Astrocyte of the spinal cord (primary cell): ENCODE results near the gene ADAM12.
"Not testable (repeated sequence)": the region's sequence is repeated elsewhere in the genome, so short reads cannot be mapped to it uniquely, and the experiment has no call there.

Experiments
- DNase-seq: peaks from one replicate; pipeline ENCODE4 v3.0.0; 2011; ENCODE audit warnings: low read depth, low spot score
- H3K4me3 ChIP-seq: 2 replicates; pipeline ENCODE4 v1.5.1; 2011; ENCODE audit warnings: low read depth, mild to moderate bottlenecking, low read length, moderate library complexity
- CTCF ChIP-seq: IDR thresholded peaks from 2 replicates; pipeline ENCODE4 v1.5.1; 2012; ENCODE audit warnings: low read depth, mild to moderate bottlenecking, low read length, inconsistent platforms
- in situ Hi-C: cut with HindIII; loops from 2 replicates; pipeline ENCODE4 v1.10.0; 2017; ENCODE audit warnings: low sequenced_read_pairs

ADAM12 gene

DNA sequence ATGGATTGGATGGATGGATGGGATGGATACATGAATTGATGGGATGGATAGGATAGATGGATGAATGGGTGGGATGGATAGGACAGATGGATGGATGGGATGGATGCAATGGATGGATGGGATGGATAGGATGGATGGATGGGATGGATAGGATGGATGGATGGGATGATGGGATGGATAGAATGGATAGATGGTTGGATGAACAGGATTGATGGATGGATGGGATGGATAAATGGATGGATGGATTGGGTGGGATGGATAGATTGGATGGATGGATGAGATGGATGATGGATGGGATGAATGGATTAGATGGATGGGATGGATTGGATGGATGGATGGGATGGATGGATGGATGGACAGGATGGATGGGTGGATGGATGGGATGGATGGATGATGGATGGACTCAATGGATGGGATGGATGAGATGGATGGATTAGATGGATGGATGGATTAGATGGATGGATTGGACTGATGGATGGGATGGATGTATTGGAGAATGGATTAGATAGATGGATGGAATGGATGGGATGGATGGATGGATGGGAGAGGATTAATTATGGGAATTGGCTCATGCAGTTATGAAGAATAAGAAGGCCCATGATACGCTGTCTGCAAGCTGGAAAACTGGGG lies 136.4 kb downstream of the ADAM12 start:
- in situ Hi-C loops = no loop called here
- H3K4me3 ChIP-seq = no peak overlapping the region
- no peak for DNase-seq
- TF ChIP-seq CTCF = no peak

- DNase-seq = no peak
- TF ChIP-seq CTCF = no peak
- in situ Hi-C loops = no loop called here
- H3K4me3 ChIP-seq = no peak overlapping the region
These were observed 137.6 kb downstream of the ADAM12 start for GRCh38 chr10:126250527-126251310.

GRCh38 chr10:126250045-126250444 lies 138.2 kb downstream of the ADAM12 start:
- in situ Hi-C loops = no loop called here
- no peak overlapping the region for H3K4me3 ChIP-seq
- no peak for TF ChIP-seq CTCF
- DNase-seq = no peak

- DNase-seq = peak; percentile 100
- TF ChIP-seq CTCF = no peak
- no peak overlapping the region for H3K4me3 ChIP-seq
- in situ Hi-C loops = no loop called here
These were observed 140.8 kb downstream of the ADAM12 start for GRCh38 chr10:126247446-126247975.

GRCh38 chr10:126246396-126246795 lies 141.9 kb downstream of the ADAM12 start:
- in situ Hi-C loops, H3K4me3 ChIP-seq: not testable (repeated sequence)
- peak; percentile 72 for DNase-seq

DNA sequence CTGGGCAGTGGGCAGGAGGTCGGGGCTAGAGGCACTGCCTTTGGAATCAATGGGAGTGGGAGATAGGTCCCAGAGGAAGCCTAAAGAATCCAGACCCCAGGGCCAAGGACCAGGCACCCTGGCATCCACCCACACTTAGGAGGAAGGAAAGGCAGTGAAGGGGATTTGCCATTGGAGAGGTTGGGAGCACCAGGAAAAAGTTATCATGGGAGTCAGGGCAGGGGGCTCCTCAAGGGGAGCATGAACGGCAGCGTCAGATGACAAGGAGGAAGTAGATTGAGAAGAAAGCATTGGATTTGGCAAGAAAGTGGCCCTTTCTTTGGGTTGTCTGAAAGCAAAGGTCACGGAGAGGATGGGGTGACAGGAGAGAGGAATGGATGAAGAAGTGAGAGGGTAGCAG lies 142.8 kb downstream of the ADAM12 start:
- in situ Hi-C loops = no loop called here
- H3K4me3 ChIP-seq = no peak overlapping the region
- no peak for TF ChIP-seq CTCF
- no peak for DNase-seq

DNA sequence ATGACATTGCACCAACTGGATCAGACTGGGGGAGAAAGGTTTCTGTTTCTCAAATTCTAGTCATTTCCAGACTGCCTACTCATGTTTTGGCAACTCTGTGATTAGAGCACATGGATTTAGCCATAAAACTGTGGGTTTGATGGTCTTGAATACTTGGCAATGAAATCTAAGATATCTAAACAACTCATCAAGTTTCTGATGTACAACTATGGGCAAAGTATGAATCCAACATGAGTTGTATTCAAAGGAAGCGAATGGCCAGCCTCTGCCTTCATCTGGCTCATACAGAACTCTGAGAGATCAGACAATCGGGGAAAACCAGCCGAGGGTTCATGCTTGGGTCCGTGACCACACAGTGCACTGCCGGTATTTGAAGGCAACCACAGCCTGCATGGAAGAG lies 144.3 kb downstream of the ADAM12 start:
- no peak overlapping the region for H3K4me3 ChIP-seq
- peak; percentile 98 for DNase-seq
- in situ Hi-C loops = no loop called here
- no peak for TF ChIP-seq CTCF
